ENCODE results near the gene CITED4. TPM values are rescaled to one million over a fixed set of nuclear protein-coding genes. Genes with fewer than 3 reads are reported as not detected.
A peak's percentile ranks its signal among the peaks of the same experiment; 100 is the strongest.

Gene CITED4
- total RNA-seq, 5 donors from 2014 or later (not counting 1 experiment from before 2014, with no cell fraction given), result 23.4 to 37.0 (median 28.4) TPM

DNA sequence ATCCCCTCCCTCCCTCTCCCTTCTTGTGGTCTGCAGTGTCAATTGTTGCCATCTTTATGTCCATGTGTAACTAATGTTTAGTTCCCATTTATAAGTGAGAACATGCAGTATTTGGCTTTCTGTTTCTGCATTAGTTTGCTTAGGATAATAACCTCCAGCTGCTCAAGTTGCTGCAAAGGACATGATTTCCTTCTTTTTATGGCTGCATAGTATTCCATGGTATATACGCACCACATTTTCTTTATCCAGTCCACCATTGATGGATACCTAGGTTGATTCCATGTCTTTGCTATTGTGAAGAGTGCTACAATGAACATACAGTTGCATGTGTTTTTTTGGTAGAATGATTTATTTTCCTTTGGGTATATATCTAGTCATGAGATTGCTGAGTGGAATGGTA lies 16.3 kb downstream of the CITED4 start:
- no peaks in the 10 kb centered on the region for H3K36me3 Mint-ChIP-seq
- no peaks in the 10 kb centered on the region for H3K27me3 Mint-ChIP-seq
- Histone ChIP-seq H3K27me3 (replicated peaks in 1 of 2; ENCODE audit: control insufficient read depth in 2 of 2, extremely low read depth in 1 of 2, insufficient read depth in 2 of 2, low read length in 1 of 2) (no peaks in the 10 kb centered on the region), H3K9me3 (no peaks in the 10 kb centered on the region), H3K27ac (ENCODE audit: low read length) (no peak overlapping the region), H3K4me1 (ENCODE audit: control insufficient read depth in 1 of 2, extremely low read depth in 1 of 2, insufficient read depth in 2 of 2, low read length in 2 of 2) (peaks cover 6 to 17% of the 10 kb centered on the region in 2 experiments), H3K36me3 (ENCODE audit: control insufficient read depth in 2 of 2, extremely low read depth in 1 of 2, insufficient read depth in 1 of 2, low read length in 1 of 2) (no peaks in the 10 kb centered on the region), H3K4me3 (ENCODE audit: control insufficient read depth in 1 of 2, extremely low read depth in 1 of 2, low read length in 1 of 2) (no peak overlapping the region)
- POLR2A ChIA-PET, result interaction anchor here in 1 of 2 donors (1.0 kb wide), 1 partner anchor 71 kb away, joined by 5 read pairs; no protein-coding TSS in a partner anchor
- CTCF ChIA-PET, result no interaction called here
- peaks cover 0 to 5% (median 4%) of the 10 kb centered on the region in 3 donors for H3K9me3 Mint-ChIP-seq
- ATAC-seq (replicated peaks in 1 of 4) (no peak), DNase-seq (no peak)
- H3K4me1 Mint-ChIP-seq, result peaks cover 21 to 24% (median 23%) of the 10 kb centered on the region in 3 donors
- H3K4me3 Mint-ChIP-seq, result peak overlapping the region in 1 of 3 donors; percentile 63
- WGBS (ENCODE audit: insufficient coverage), result no CpG with 5 or more reads among the region's 1 CpG
- no peak overlapping the region for H3K27ac Mint-ChIP-seq

DNA sequence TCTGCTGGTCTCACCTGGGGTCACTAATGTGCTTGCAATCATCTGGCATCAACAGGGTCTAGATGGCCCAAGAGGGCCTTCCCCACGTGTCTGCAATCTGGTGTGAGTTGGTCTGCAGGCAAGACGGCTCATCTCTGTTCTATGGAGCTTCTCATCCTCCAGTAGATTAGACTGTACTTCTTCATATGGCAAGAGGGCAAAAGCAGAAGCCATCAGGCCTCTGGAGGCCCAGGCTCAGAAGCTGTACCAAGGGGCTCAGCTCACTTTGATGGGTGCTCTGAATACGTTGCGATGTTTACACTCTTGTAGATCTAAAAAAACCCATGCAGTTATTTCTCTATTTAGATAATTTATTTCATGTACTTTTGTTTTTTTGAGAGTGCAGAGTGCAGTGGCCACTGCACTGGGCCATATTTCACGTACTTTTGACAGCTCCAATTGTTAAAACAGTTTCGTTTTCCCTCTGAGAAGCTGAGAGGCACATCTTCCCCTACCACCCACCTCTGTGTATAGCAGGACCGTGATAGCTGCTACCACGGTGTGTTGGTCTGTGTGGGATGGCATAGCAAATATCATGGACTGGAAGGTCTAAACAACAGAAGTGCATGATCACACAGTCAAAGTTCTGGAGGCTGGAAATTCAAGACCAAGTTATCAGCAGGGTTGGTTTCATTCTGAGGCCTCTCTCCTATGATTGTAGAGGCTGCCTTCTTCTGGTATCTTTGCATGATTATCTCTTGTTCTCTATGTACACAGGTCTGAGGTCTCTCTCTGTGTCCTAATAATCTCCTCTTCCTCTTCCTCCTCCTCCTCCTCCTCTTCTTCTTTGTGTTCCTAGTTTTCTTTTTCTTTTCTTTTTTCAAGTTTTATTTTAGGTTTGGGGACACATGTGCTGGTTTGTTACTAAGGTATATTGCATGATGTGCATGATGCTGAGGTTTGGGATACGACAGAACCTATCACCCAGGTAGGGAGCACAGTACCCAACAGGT lies 17.0 kb downstream of the CITED4 start:
- Mint-ChIP-seq H3K27ac (peak overlapping the region; percentile 77 to 82), H3K9me3 (peaks cover 0 to 5% (median 4%) of the 10 kb centered on the region in 3 donors), H3K27me3 (no peaks in the 10 kb centered on the region), H3K4me3 (peak overlapping the region; percentile 44 to 63 (median 45)), H3K4me1 (peaks cover 28 to 31% (median 30%) of the 10 kb centered on the region in 3 donors), H3K36me3 (no peaks in the 10 kb centered on the region)
- Histone ChIP-seq H3K4me3 (ENCODE audit: control insufficient read depth in 1 of 2, extremely low read depth in 1 of 2, low read length in 1 of 2) (no peak overlapping the region), H3K27me3 (replicated peaks in 1 of 2; ENCODE audit: control insufficient read depth in 2 of 2, extremely low read depth in 1 of 2, insufficient read depth in 2 of 2, low read length in 1 of 2) (no peaks in the 10 kb centered on the region), H3K36me3 (ENCODE audit: control insufficient read depth in 2 of 2, extremely low read depth in 1 of 2, insufficient read depth in 1 of 2, low read length in 1 of 2) (no peaks in the 10 kb centered on the region), H3K9me3 (no peaks in the 10 kb centered on the region), H3K27ac (ENCODE audit: low read length) (no peak overlapping the region), H3K4me1 (ENCODE audit: control insufficient read depth in 1 of 2, extremely low read depth in 1 of 2, insufficient read depth in 2 of 2, low read length in 2 of 2) (peaks cover 9 to 21% of the 10 kb centered on the region in 2 experiments)
- ChIA-PET POLR2A (interaction anchor here (0.6 to 1.0 kb wide), 2 partner anchors 15 to 70 kb away, joined by 5 read pairs; no protein-coding TSS in a partner anchor), CTCF (interaction anchor here in 1 of 2 donors (0.6 to 1.5 kb wide), 6 partner anchors 8 to 189 kb away, joined by 3 to 6 read pairs (median 3); no protein-coding TSS in a partner anchor)
- no CpG with 5 or more reads among the region's 9 CpGs for WGBS (ENCODE audit: insufficient coverage)
- ATAC-seq (replicated peaks in 1 of 4) (peak in 3 of 4 experiments; percentile 38 to 50 (median 48)), DNase-seq (peak in 1 of 35 experiments; percentile 35)

DNA sequence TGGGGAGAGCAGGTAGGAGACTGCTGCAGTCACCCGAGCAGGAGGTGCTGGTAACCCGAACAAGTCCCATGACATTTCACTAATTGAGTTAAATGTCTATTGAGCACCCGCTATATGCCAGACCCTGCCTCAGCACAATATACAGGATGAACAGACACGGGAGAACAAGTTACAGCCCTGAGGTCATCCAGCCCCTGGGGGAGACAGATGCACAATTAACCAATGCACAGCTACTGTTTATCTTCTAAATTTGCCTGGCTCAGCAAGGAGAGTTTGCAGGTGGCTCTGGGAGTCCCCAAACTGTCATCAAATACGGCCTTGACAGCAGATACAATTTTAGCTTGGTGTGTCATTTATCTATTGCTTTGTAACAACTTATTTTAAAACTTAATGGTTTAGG lies 18.1 kb downstream of the CITED4 start:
- WGBS (ENCODE audit: insufficient coverage), result no CpG with 5 or more reads among the region's 5 CpGs
- ATAC-seq (replicated peaks in 1 of 4) (no peak), DNase-seq (no peak)
- peaks cover 13 to 31% of the 10 kb centered on the region in 2 experiments for H3K4me1 ChIP-seq (ENCODE audit: control insufficient read depth in 1 of 2, extremely low read depth in 1 of 2, insufficient read depth in 2 of 2, low read length in 2 of 2)
- no peak overlapping the region for H3K27ac Mint-ChIP-seq
- H3K9me3 Mint-ChIP-seq, result peaks cover 0 to 5% (median 4%) of the 10 kb centered on the region in 3 donors
- no peaks in the 10 kb centered on the region for H3K9me3 ChIP-seq
- no peaks in the 10 kb centered on the region for H3K27me3 Mint-ChIP-seq
- no peaks in the 10 kb centered on the region for H3K36me3 ChIP-seq (ENCODE audit: control insufficient read depth in 2 of 2, extremely low read depth in 1 of 2, insufficient read depth in 1 of 2, low read length in 1 of 2)
- ChIA-PET CTCF (interaction anchor here in 1 of 2 donors (1.5 kb wide), 1 partner anchor 70 kb away, joined by 3 read pairs; no protein-coding TSS in a partner anchor), POLR2A (no interaction called here)
- peaks cover 28 to 41% (median 36%) of the 10 kb centered on the region in 3 donors for H3K4me1 Mint-ChIP-seq
- H3K36me3 Mint-ChIP-seq, result no peaks in the 10 kb centered on the region
- H3K4me3 Mint-ChIP-seq, result peak overlapping the region in 1 of 3 donors; percentile 14
- no peak overlapping the region for H3K4me3 ChIP-seq (ENCODE audit: control insufficient read depth in 1 of 2, extremely low read depth in 1 of 2, low read length in 1 of 2)
- H3K27ac ChIP-seq (ENCODE audit: low read length), result no peak overlapping the region
- H3K27me3 ChIP-seq (replicated peaks in 1 of 2; ENCODE audit: control insufficient read depth in 2 of 2, extremely low read depth in 1 of 2, insufficient read depth in 2 of 2, low read length in 1 of 2), result peaks cover 0 to 4% of the 10 kb centered on the region in 2 experiments

DNA sequence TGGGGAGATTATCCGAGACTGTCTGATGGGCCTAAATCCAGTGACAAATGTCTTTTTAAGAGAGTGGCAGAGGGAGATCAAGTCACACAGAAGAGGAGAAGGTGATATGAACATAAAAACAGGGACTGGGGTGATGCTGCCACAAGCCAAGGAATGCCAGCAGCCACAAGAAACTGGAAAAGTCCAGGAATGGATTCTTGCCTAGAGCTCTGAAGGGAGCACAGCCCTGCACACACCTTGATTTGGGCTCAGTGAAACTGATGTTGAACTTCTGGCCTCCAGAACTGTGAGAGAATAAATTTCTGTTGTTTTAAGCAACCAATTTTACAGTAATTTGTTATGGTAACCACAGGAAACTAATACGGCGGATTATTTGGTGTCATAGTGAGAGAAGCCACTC lies 19.5 kb downstream of the CITED4 start:
- DNase-seq, result no peak
- peaks cover 28 to 44% (median 37%) of the 10 kb centered on the region in 3 donors for H3K4me1 Mint-ChIP-seq
- POLR2A ChIA-PET, result no interaction called here

DNA sequence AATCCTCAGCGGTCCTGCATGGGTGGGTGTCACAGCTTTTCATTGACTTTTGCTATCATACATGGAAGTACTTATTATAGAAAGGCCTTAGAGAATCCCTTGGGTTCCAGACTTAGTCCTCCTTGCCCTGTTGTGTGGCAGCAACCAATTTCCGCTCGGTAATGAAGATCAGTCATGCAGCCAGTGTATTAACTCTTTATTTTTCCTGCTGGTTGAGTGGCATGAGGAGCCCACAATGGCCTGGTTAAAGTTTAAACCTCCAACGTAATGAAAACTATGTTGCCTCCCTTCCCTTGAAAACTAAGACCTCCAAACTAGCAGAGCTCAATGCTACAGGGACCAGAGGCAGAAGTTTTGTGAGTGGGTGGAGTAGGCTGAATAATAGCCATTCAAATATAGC lies 20.0 kb downstream of the CITED4 start:
- Mint-ChIP-seq H3K4me1 (peaks cover 28 to 44% (median 37%) of the 10 kb centered on the region in 3 donors), H3K27me3 (no peaks in the 10 kb centered on the region), H3K4me3 (no peak overlapping the region), H3K9me3 (peaks cover 0 to 5% (median 4%) of the 10 kb centered on the region in 3 donors), H3K36me3 (no peaks in the 10 kb centered on the region), H3K27ac (no peak overlapping the region)
- CTCF ChIA-PET, result interaction anchor here in 1 of 2 donors (0.7 kb wide), 1 partner anchor 880 kb away, joined by 4 read pairs; no protein-coding TSS in a partner anchor
- Histone ChIP-seq H3K36me3 (ENCODE audit: control insufficient read depth in 2 of 2, extremely low read depth in 1 of 2, insufficient read depth in 1 of 2, low read length in 1 of 2) (no peaks in the 10 kb centered on the region), H3K9me3 (no peaks in the 10 kb centered on the region), H3K4me1 (ENCODE audit: control insufficient read depth in 1 of 2, extremely low read depth in 1 of 2, insufficient read depth in 2 of 2, low read length in 2 of 2) (peaks cover 13 to 29% of the 10 kb centered on the region in 2 experiments), H3K27ac (ENCODE audit: low read length) (no peak overlapping the region), H3K4me3 (ENCODE audit: control insufficient read depth in 1 of 2, extremely low read depth in 1 of 2, low read length in 1 of 2) (no peak overlapping the region), H3K27me3 (replicated peaks in 1 of 2; ENCODE audit: control insufficient read depth in 2 of 2, extremely low read depth in 1 of 2, insufficient read depth in 2 of 2, low read length in 1 of 2) (peaks cover 0 to 10% of the 10 kb centered on the region in 2 experiments)
- ATAC-seq (replicated peaks in 1 of 4) (no peak), DNase-seq (no peak)
- WGBS (ENCODE audit: insufficient coverage), result 87% methylated on average over 3 of the region's 4 CpGs
- POLR2A ChIA-PET, result no interaction called here

More for the DNA sequence above, 19.5 kb downstream of the CITED4 start:
- Mint-ChIP-seq H3K27me3 (no peaks in the 10 kb centered on the region), H3K36me3 (no peaks in the 10 kb centered on the region), H3K27ac (no peak overlapping the region), H3K4me3 (no peak overlapping the region), H3K9me3 (peaks cover 0 to 5% (median 4%) of the 10 kb centered on the region in 3 donors)
- WGBS (ENCODE audit: insufficient coverage), result 100% methylated on average over 1 of the region's 3 CpGs
- CTCF ChIA-PET, result no interaction called here
- H3K9me3 ChIP-seq, result no peaks in the 10 kb centered on the region
- peaks cover 0 to 5% of the 10 kb centered on the region in 2 experiments for H3K27me3 ChIP-seq (replicated peaks in 1 of 2; ENCODE audit: control insufficient read depth in 2 of 2, extremely low read depth in 1 of 2, insufficient read depth in 2 of 2, low read length in 1 of 2)
- no peak overlapping the region for H3K4me3 ChIP-seq (ENCODE audit: control insufficient read depth in 1 of 2, extremely low read depth in 1 of 2, low read length in 1 of 2)
- peaks cover 13 to 32% of the 10 kb centered on the region in 2 experiments for H3K4me1 ChIP-seq (ENCODE audit: control insufficient read depth in 1 of 2, extremely low read depth in 1 of 2, insufficient read depth in 2 of 2, low read length in 2 of 2)
- H3K27ac ChIP-seq (ENCODE audit: low read length), result no peak overlapping the region
- ATAC-seq (replicated peaks in 1 of 4), result no peak
- H3K36me3 ChIP-seq (ENCODE audit: control insufficient read depth in 2 of 2, extremely low read depth in 1 of 2, insufficient read depth in 1 of 2, low read length in 1 of 2), result no peaks in the 10 kb centered on the region

DNA sequence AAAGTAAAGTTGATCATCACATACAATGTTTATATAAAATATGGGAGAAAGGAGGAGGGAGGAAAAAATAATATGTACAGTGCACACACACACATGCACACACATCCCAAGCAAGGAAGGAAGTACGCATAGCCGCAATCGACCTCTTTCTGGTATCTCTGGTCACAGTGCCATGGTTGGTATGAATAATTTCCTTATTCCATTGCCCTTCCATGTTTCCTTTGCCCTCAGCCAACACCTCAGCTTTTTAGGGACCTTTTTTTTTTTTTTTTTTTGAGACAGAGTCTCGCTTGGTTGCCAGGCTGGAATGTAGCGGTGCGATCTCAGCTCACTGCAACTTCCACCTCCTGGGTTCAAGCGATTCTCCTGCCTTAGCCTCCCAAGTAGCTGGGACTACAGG lies 20.6 kb downstream of the CITED4 start:
- ATAC-seq (replicated peaks in 1 of 4), result no peak
- H3K4me1 ChIP-seq (ENCODE audit: control insufficient read depth in 1 of 2, extremely low read depth in 1 of 2, insufficient read depth in 2 of 2, low read length in 2 of 2), result peaks cover 13 to 23% of the 10 kb centered on the region in 2 experiments
- H3K27me3 ChIP-seq (replicated peaks in 1 of 2; ENCODE audit: control insufficient read depth in 2 of 2, extremely low read depth in 1 of 2, insufficient read depth in 2 of 2, low read length in 1 of 2), result peaks cover 0 to 11% of the 10 kb centered on the region in 2 experiments
- DNase-seq, result no peak
- ChIA-PET POLR2A (no interaction called here), CTCF (interaction anchor here (0.6 to 0.7 kb wide), 2 partner anchors 250 to 881 kb away, joined by 3 to 4 read pairs; no protein-coding TSS in a partner anchor)
- no peak overlapping the region for H3K27ac Mint-ChIP-seq
- no CpG with 5 or more reads among the region's 7 CpGs for WGBS (ENCODE audit: insufficient coverage)
- no peaks in the 10 kb centered on the region for H3K27me3 Mint-ChIP-seq
- H3K27ac ChIP-seq (ENCODE audit: low read length), result no peak overlapping the region
- H3K9me3 Mint-ChIP-seq, result peaks cover 0 to 5% (median 4%) of the 10 kb centered on the region in 3 donors
- peak overlapping the region in 1 of 3 donors; percentile 64 for H3K4me3 Mint-ChIP-seq
- H3K9me3 ChIP-seq, result no peaks in the 10 kb centered on the region
- no peaks in the 10 kb centered on the region for H3K36me3 Mint-ChIP-seq
- H3K4me1 Mint-ChIP-seq, result peaks cover 28 to 44% (median 37%) of the 10 kb centered on the region in 3 donors
- H3K36me3 ChIP-seq (ENCODE audit: control insufficient read depth in 2 of 2, extremely low read depth in 1 of 2, insufficient read depth in 1 of 2, low read length in 1 of 2), result no peaks in the 10 kb centered on the region
- H3K4me3 ChIP-seq (ENCODE audit: control insufficient read depth in 1 of 2, extremely low read depth in 1 of 2, low read length in 1 of 2), result no peak overlapping the region

Data from T-cell (primary cell).